ENCODE results near the gene SORBS2. TPM values are rescaled to one million over a fixed set of nuclear protein-coding genes. Genes with fewer than 3 reads are reported as not detected.

SORBS2 gene
- total and polyA plus RNA-seq, 2 of the 4 experiments (the other 2 are of a cell fraction), result 0.18 TPM; not detected in 1

GRCh38 chr4:185845966-185846365 is 34.0 kb upstream of the SORBS2 start:
- Histone ChIP-seq H3K14ac (replicated peaks; ENCODE audit: low read depth, low read length) (no peak overlapping the region), H3K9me1 (ENCODE audit: insufficient read depth, low read length) (peaks cover under 1% of the 10 kb centered on the region), H3K18ac (ENCODE audit: low read depth, low read length) (no peak overlapping the region), H2AK5ac (ENCODE audit: low read depth, low read length) (no peak overlapping the region), H4K5ac (ENCODE audit: low read depth, low read length) (no peak overlapping the region), H2BK5ac (ENCODE audit: low read depth, low read length, poor library complexity, severe bottlenecking) (no peak overlapping the region), H2BK20ac (ENCODE audit: low read depth, low read length) (no peak overlapping the region), H3K27me3 (ENCODE audit: control insufficient read depth, insufficient read depth, low read length) (no peaks in the 10 kb centered on the region), H3K4ac (ENCODE audit: low read depth, low read length) (no peak overlapping the region), H3K23ac (ENCODE audit: low read depth, low read length) (no peak overlapping the region), H3K9me3 (ENCODE audit: control insufficient read depth, insufficient read depth, low read length) (peaks cover 4% of the 10 kb centered on the region), H3K27ac (ENCODE audit: insufficient read depth, low read length) (no peak overlapping the region), H2AK9ac (replicated peaks; ENCODE audit: low read depth, low read length, poor library complexity) (no peak overlapping the region), H3K79me1 (ENCODE audit: low read depth in 1 of 2, low read length in 2 of 2) (no peaks in the 10 kb centered on the region), H3K4me3 (ENCODE audit: insufficient read depth, low read depth, low read length) (no peak overlapping the region), H2BK120ac (ENCODE audit: low read depth, low read length) (no peak overlapping the region), H2BK15ac (ENCODE audit: low read depth, low read length) (no peak overlapping the region), H3K4me2 (ENCODE audit: low read depth, low read length) (no peak overlapping the region), H4K8ac (ENCODE audit: low read depth in 2 of 2, low read length in 2 of 2) (no peak overlapping the region), H4K91ac (ENCODE audit: insufficient read depth, low read depth, low read length) (no peak overlapping the region), H2AFZ (replicated peaks; ENCODE audit: low read length, poor library complexity) (no peak overlapping the region), H3K4me1 (ENCODE audit: control insufficient read depth, insufficient read depth, low read length) (peaks cover 4% of the 10 kb centered on the region), H3K36me3 (ENCODE audit: control insufficient read depth, insufficient read depth, low read length) (no peaks in the 10 kb centered on the region), H3K56ac (ENCODE audit: extremely low read depth, insufficient read depth, low read length) (no peak overlapping the region), H4K20me1 (ENCODE audit: insufficient read depth, low read length) (no peaks in the 10 kb centered on the region), H3K9ac (ENCODE audit: low read depth, low read length) (no peak overlapping the region)
- DNase-seq, result no peak
- ChIA-PET POLR2A (ENCODE audit: unreplicated experiment) (no interaction called here), CTCF (no interaction called here)
- intact Hi-C loops (cut with micrococcal nuclease), result no loop called here
- dilution Hi-C loops (cut with HindIII; ENCODE audit: low sequenced_read_pairs, unreplicated experiment), result no loop called here
- 80% methylated on average over 1 of the region's 3 CpGs; no CpG with 5 or more reads in 1 of the 2 experiments for whole genome bisulfite sequencing, 2 experiments (ENCODE audit: extremely low coverage in 2 of 2, insufficient read length in 1 of 2)
- BruUV-seq (replicated peaks), result no TSS peak
- no peak for TF ChIP-seq RFX5 (IDR thresholded peaks at IDR 0.05; ENCODE audit: low read depth, low read length)
- ATAC-seq (ENCODE audit: low read depth), result no peak
- in situ Hi-C loops (cut with MboI; ENCODE audit: low sequenced_read_pairs), result no loop called here

All from IMR-90 (cell line).